Epithelial cell of esophagus (primary cell): ENCODE data around the gene EIF4B.
A peak's percentile ranks its signal among the peaks of the same experiment; 100 is the strongest.

Source experiments
- DNase-seq: peaks from one replicate; pipeline ENCODE4 v3.0.0; 2010; ENCODE audit warnings: low read depth
- H3K4me3 ChIP-seq: 2 replicates; pipeline ENCODE4 v1.5.1; 2011; ENCODE audit warnings: mild to moderate bottlenecking, low read length, control low read depth
- TF ChIP-seq, protein P1 (sequence below): IDR thresholded peaks from 2 replicates; pipeline ENCODE4 v1.5.1; 2011; ENCODE audit warnings: low read depth, mild to moderate bottlenecking, low read length, control low read depth, inconsistent platforms; ENCODE audit not compliant: insufficient read depth; ENCODE audit errors: missing control alignments

Gene EIF4B

GRCh38 chr12:53060064-53060720 lies 53.9 kb downstream of the EIF4B start:
- TF ChIP-seq, protein P1, sequence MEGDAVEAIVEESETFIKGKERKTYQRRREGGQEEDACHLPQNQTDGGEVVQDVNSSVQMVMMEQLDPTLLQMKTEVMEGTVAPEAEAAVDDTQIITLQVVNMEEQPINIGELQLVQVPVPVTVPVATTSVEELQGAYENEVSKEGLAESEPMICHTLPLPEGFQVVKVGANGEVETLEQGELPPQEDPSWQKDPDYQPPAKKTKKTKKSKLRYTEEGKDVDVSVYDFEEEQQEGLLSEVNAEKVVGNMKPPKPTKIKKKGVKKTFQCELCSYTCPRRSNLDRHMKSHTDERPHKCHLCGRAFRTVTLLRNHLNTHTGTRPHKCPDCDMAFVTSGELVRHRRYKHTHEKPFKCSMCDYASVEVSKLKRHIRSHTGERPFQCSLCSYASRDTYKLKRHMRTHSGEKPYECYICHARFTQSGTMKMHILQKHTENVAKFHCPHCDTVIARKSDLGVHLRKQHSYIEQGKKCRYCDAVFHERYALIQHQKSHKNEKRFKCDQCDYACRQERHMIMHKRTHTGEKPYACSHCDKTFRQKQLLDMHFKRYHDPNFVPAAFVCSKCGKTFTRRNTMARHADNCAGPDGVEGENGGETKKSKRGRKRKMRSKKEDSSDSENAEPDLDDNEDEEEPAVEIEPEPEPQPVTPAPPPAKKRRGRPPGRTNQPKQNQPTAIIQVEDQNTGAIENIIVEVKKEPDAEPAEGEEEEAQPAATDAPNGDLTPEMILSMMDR: no peak
- no peak overlapping the region for H3K4me3 ChIP-seq
- DNase-seq: no peak

GRCh38 chr12:53060721-53061276 lies 54.5 kb downstream of the EIF4B start:
- H3K4me3 ChIP-seq: no peak overlapping the region
- TF ChIP-seq, protein P1: no peak
- no peak for DNase-seq

DNA sequence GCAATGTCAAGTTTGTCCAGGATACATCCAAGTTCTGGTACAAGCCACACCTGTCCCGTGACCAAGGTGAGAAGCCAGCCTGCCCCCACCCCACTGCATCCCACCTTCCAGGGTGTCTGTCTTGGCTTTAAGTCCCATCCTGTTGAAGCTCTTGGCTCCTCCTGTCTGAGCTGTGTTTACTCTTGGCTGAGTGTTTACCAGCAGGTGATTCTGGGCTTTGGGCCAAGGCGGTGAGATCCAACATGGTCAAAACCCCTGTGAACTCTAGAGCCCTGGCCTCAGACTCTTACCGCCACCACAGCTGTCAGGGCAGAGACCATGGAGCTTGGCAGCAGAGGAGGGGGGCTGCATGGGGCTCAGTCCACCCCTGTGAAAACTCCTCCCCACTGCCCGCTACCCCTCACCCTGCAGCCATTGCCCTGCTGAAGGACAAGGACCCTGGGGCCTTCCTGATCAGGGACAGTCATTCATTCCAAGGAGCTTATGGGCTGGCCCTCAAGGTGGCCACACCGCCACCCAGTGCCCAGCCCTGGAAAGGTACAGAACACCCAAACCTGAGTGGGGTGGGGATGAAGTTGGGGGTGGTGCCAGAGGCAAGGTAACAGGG lies 55.3 kb downstream of the EIF4B start:
- no peak overlapping the region for H3K4me3 ChIP-seq
- TF ChIP-seq, protein P1: peak; percentile 47
- no peak for DNase-seq

DNA sequence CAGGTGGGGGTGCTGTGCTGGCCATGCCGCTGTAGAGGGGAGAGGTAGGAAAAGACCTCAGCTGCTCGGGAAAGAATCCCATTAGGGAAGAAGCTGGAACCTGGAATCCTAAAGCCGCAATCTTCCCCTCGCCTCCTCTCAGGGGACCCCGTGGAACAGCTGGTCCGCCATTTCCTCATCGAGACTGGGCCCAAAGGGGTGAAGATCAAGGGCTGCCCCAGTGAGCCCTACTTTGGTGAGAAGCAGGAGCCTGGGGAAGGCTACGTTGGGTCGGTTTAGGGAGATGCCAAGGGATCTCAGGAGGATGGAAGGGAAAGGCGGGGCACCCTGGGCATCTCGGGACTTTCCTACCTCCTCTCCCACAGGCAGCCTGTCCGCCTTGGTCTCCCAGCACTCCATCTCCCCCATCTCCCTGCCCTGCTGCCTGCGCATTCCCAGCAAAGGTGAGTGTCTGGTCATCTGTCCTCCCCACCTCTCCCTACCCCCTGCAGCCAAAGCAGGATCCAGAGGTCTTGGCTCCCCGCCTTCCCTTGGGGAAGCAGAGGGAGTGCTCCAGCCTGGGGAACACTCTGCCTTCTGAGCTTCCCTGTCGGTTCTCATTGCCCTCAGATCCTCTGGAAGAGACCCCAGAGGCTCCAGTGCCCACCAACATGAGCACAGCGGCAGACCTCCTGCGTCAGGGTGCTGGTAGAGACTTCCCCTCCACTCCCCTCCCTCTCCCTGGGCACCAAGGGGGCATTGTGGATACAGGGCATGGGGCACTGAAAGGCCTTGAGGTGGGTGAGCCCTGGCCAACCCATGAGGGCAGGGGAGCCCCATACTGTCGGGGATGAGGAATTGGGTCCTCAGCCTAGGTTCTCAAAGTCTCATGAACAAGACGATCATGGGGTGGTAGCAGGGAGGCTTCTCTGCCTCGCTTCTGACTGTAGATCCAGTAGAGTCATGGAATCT lies 56.0 kb downstream of the EIF4B start:
- no peak overlapping the region for H3K4me3 ChIP-seq
- TF ChIP-seq, protein P1: no peak
- DNase-seq: no peak

- TF ChIP-seq, protein P1: no peak
- no peak overlapping the region for H3K4me3 ChIP-seq
- DNase-seq: no peak
Observed at GRCh38 chr12:53062977-53063707, 56.9 kb downstream of the EIF4B start.
